ENCODE results near the gene GLIS1.

GLIS1 gene

DNA sequence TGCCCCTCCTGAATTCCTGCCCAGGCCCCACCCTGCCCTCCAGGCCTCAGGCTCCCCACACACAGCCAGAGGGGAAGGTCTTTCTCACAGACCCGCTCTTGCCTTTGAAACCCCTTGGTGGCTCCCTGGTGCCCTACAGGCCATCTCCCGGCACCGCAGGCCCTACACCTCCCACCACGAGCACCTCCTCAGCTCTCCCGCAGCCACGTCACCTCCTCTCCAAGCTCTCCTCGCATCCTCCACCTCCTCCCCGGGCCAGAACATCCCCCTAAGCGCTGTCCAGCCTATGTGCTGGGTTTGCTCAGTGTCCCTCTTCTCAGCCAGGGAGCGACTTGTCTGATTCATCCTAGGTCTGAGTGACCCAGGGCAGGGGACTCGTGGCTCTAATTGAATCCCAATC is 213.4 kb downstream of the GLIS1 start:
- no peaks in the 10 kb centered on the region for H4K20me1 ChIP-seq (ENCODE audit: control insufficient read depth, insufficient read depth, low read depth, low read length)
- no peaks in the 10 kb centered on the region for H3K79me2 ChIP-seq (ENCODE audit: control insufficient read depth, low read length)
- H3K4me2 ChIP-seq (ENCODE audit: low read length) = no peak overlapping the region
- no peak overlapping the region for H3K27ac ChIP-seq (ENCODE audit: low read depth, low read length)
- no peak overlapping the region for H3K4me3 ChIP-seq (ENCODE audit: low read length)
- H3K9me2 ChIP-seq (replicated peaks; ENCODE audit: control insufficient read depth, low read length) = no peaks in the 10 kb centered on the region
- no peaks in the 10 kb centered on the region for H3K4me1 ChIP-seq (ENCODE audit: control insufficient read depth, low read length)
- no peaks in the 10 kb centered on the region for H3K27me3 ChIP-seq (ENCODE audit: control insufficient read depth, low read length)
- H3K9me3 ChIP-seq (ENCODE audit: control insufficient read depth, insufficient read depth, low read length) = no peaks in the 10 kb centered on the region
- no peaks in the 10 kb centered on the region for H3K36me3 ChIP-seq (ENCODE audit: control insufficient read depth, low read length)
- TF ChIP-seq EZH2phosphoT487 (IDR thresholded peaks at IDR 0.05; ENCODE audit: borderline replicate concordance, low read length) = no peak
- TF ChIP-seq, protein P1, sequence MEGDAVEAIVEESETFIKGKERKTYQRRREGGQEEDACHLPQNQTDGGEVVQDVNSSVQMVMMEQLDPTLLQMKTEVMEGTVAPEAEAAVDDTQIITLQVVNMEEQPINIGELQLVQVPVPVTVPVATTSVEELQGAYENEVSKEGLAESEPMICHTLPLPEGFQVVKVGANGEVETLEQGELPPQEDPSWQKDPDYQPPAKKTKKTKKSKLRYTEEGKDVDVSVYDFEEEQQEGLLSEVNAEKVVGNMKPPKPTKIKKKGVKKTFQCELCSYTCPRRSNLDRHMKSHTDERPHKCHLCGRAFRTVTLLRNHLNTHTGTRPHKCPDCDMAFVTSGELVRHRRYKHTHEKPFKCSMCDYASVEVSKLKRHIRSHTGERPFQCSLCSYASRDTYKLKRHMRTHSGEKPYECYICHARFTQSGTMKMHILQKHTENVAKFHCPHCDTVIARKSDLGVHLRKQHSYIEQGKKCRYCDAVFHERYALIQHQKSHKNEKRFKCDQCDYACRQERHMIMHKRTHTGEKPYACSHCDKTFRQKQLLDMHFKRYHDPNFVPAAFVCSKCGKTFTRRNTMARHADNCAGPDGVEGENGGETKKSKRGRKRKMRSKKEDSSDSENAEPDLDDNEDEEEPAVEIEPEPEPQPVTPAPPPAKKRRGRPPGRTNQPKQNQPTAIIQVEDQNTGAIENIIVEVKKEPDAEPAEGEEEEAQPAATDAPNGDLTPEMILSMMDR (IDR thresholded peaks at IDR 0.05; ENCODE audit: low read depth, low read length, poor library complexity, severe bottlenecking) = no peak
- H3F3A ChIP-seq (ENCODE audit: control insufficient read depth, insufficient read depth) = no peaks in the 10 kb centered on the region

- Histone ChIP-seq H3K36me3 (ENCODE audit: control insufficient read depth, low read length) (no peaks in the 10 kb centered on the region), H3K79me2 (ENCODE audit: control insufficient read depth, low read length) (no peaks in the 10 kb centered on the region)
- TF ChIP-seq, protein P1 (IDR thresholded peaks at IDR 0.05; ENCODE audit: low read depth, low read length, poor library complexity, severe bottlenecking) = no peak
- no peak for TF ChIP-seq EZH2phosphoT487 (IDR thresholded peaks at IDR 0.05; ENCODE audit: borderline replicate concordance, low read length)
Measured at GRCh38 chr1:53524428-53525375, 214.3 kb downstream of the GLIS1 start.

GRCh38 chr1:53521924-53522552 is 216.9 kb downstream of the GLIS1 start:
- Histone ChIP-seq H3K9me2 (replicated peaks; ENCODE audit: control insufficient read depth, low read length) (no peaks in the 10 kb centered on the region), H3K36me3 (ENCODE audit: control insufficient read depth, low read length) (no peaks in the 10 kb centered on the region), H4K20me1 (ENCODE audit: control insufficient read depth, insufficient read depth, low read depth, low read length) (no peaks in the 10 kb centered on the region), H3K9me3 (ENCODE audit: control insufficient read depth, insufficient read depth, low read length) (no peaks in the 10 kb centered on the region), H3K79me2 (ENCODE audit: control insufficient read depth, low read length) (no peaks in the 10 kb centered on the region), H3K4me1 (ENCODE audit: control insufficient read depth, low read length) (no peaks in the 10 kb centered on the region), H3K27ac (ENCODE audit: low read depth, low read length) (no peak overlapping the region), H3K27me3 (ENCODE audit: control insufficient read depth, low read length) (no peaks in the 10 kb centered on the region), H3F3A (ENCODE audit: control insufficient read depth, insufficient read depth) (no peaks in the 10 kb centered on the region), H3K4me2 (ENCODE audit: low read length) (no peak overlapping the region), H3K4me3 (ENCODE audit: low read length) (no peak overlapping the region)
- TF ChIP-seq EZH2phosphoT487 (IDR thresholded peaks at IDR 0.05; ENCODE audit: borderline replicate concordance, low read length) = no peak
- TF ChIP-seq, protein P1 (IDR thresholded peaks at IDR 0.05; ENCODE audit: low read depth, low read length, poor library complexity, severe bottlenecking) = no peak

More at GRCh38 chr1:53524428-53525375, 214.3 kb downstream of the GLIS1 start:
- H3K4me1 ChIP-seq (ENCODE audit: control insufficient read depth, low read length) = no peaks in the 10 kb centered on the region
- no peak overlapping the region for H3K4me3 ChIP-seq (ENCODE audit: low read length)
- no peak overlapping the region for H3K27ac ChIP-seq (ENCODE audit: low read depth, low read length)
- no peaks in the 10 kb centered on the region for H3K27me3 ChIP-seq (ENCODE audit: control insufficient read depth, low read length)
- H4K20me1 ChIP-seq (ENCODE audit: control insufficient read depth, insufficient read depth, low read depth, low read length) = no peaks in the 10 kb centered on the region
- H3K4me2 ChIP-seq (ENCODE audit: low read length) = no peak overlapping the region
- no peaks in the 10 kb centered on the region for H3F3A ChIP-seq (ENCODE audit: control insufficient read depth, insufficient read depth)
- no peaks in the 10 kb centered on the region for H3K9me2 ChIP-seq (replicated peaks; ENCODE audit: control insufficient read depth, low read length)
- no peaks in the 10 kb centered on the region for H3K9me3 ChIP-seq (ENCODE audit: control insufficient read depth, insufficient read depth, low read length)

Data from DOHH2 (cell line).